Left lung (tissue), 10 donors: ENCODE measurements around the gene PPP5C. TPM values are rescaled to one million over a fixed set of nuclear protein-coding genes. Genes with fewer than 3 reads are reported as not detected.

Experiments used
- ATAC-seq: fragments of 200-7000 bp; cut with Tn5 transposase; one replicate; pipeline ENCODE4 v1.9.1; 2020; ENCODE audit warnings: moderate library complexity
- DNase-seq, 4 donors: peaks; one replicate each; pipeline ENCODE4 v3.0.0-alpha.2; 2013 to 2020
- H3K27ac ChIP-seq, 2 donors: fragments of 200-600 bp; sonication (generic) in 1 of 2; one replicate each; pipeline versions ENCODE4 v1.5.0 to v1.8.0; 2020 to 2021
- H3K27me3 ChIP-seq, 2 donors: fragments of 200-600 bp; sonication (generic) in 1 of 2; one replicate each; pipeline versions ENCODE4 v1.5.0 to v1.8.0; 2020 to 2021
- H3K36me3 ChIP-seq, 2 donors: fragments of 200-600 bp; sonication (generic) in 1 of 2; one replicate each; pipeline versions ENCODE4 v1.5.0 to v1.8.0; 2020 to 2021
- H3K4me1 ChIP-seq, 2 donors: fragments of 200-600 bp; one replicate each; pipeline ENCODE4 v1.8.0; 2021
- H3K4me3 ChIP-seq, 2 donors: fragments of 200-600 bp; sonication (generic) in 1 of 2; one replicate each; pipeline versions ENCODE4 v1.5.0 to v1.8.0; 2020 to 2021; ENCODE audit warnings: mild to moderate bottlenecking in 1 of 2
- H3K9me3 ChIP-seq, 2 donors: fragments of 200-600 bp; sonication (generic) in 1 of 2; one replicate each; pipeline versions ENCODE4 v1.5.0 to v1.8.0; 2020 to 2021
- intact Hi-C, 2 donors: fragments of 100-400 bp; cut with DNase I; formaldehyde crosslinking; loops; one replicate each; pipeline versions ENCODE4 v1.11.2 to v1.14.2; 2022
- polyA plus RNA-seq, 6 donors: library from polyadenylated mRNA; unstranded; fragments of 120-200 nt; gene quantifications; one replicate each; pipeline ENCODE4 v1.2.1, GENCODE V29; 2013; ENCODE audit not compliant: insufficient read length in 6 of 6
- total RNA-seq, 2 donors: library from RNA; stranded (reverse); fragmentation: NEBNext Ultra II Directional; extraction: Animal tissue kit (Norgen Biotek cat#: 25700); gene quantifications; one replicate each; pipeline ENCODE4 v1.2.1, GENCODE V29; 2021
- TF ChIP-seq, protein P1 (sequence below), 2 donors: fragments of 200-600 bp; sonication (generic) in 1 of 2; IDR thresholded peaks; one replicate each; pipeline versions ENCODE4 v1.5.0 to v1.8.0; 2021; ENCODE audit warnings: antibody characterized with exemption in 2 of 2
- donor health status: DM: no; HTN: yes; CAD: no.
- donor health status: DM: no; HTN: no; CAD: no.

The PPP5C gene
- total and polyA plus RNA-seq, 8 donors, result 52.6 to 114 (median 98.3) TPM

- DNase-seq (no peak), ATAC-seq (no peak)
- TF ChIP-seq, protein P1, sequence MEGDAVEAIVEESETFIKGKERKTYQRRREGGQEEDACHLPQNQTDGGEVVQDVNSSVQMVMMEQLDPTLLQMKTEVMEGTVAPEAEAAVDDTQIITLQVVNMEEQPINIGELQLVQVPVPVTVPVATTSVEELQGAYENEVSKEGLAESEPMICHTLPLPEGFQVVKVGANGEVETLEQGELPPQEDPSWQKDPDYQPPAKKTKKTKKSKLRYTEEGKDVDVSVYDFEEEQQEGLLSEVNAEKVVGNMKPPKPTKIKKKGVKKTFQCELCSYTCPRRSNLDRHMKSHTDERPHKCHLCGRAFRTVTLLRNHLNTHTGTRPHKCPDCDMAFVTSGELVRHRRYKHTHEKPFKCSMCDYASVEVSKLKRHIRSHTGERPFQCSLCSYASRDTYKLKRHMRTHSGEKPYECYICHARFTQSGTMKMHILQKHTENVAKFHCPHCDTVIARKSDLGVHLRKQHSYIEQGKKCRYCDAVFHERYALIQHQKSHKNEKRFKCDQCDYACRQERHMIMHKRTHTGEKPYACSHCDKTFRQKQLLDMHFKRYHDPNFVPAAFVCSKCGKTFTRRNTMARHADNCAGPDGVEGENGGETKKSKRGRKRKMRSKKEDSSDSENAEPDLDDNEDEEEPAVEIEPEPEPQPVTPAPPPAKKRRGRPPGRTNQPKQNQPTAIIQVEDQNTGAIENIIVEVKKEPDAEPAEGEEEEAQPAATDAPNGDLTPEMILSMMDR (IDR thresholded peaks at IDR 0.05), result no peak
- peaks cover 0 to 44% of the 10 kb centered on the region in 2 donors for H3K36me3 ChIP-seq
- intact Hi-C loops, result no loop called here
- H3K4me1 ChIP-seq, result no peaks in the 10 kb centered on the region
- H3K9me3 ChIP-seq, result no peaks in the 10 kb centered on the region
- H3K27ac ChIP-seq, result no peak overlapping the region
- no peaks in the 10 kb centered on the region for H3K27me3 ChIP-seq
- no peak overlapping the region for H3K4me3 ChIP-seq
Measured at GRCh38 chr19:46361915-46362314, 15.0 kb downstream of the PPP5C start.

GRCh38 chr19:46364359-46364758 is 17.5 kb downstream of the PPP5C start:
- no peaks in the 10 kb centered on the region for H3K9me3 ChIP-seq
- no peak overlapping the region for H3K27ac ChIP-seq
- intact Hi-C loops, result no loop called here
- no peaks in the 10 kb centered on the region for H3K4me1 ChIP-seq
- DNase-seq, result no peak
- ATAC-seq, result no peak
- no peak overlapping the region for H3K4me3 ChIP-seq
- H3K36me3 ChIP-seq, result peaks cover 0 to 51% of the 10 kb centered on the region in 2 donors
- no peaks in the 10 kb centered on the region for H3K27me3 ChIP-seq
- TF ChIP-seq, protein P1 (IDR thresholded peaks at IDR 0.05), result no peak

DNA sequence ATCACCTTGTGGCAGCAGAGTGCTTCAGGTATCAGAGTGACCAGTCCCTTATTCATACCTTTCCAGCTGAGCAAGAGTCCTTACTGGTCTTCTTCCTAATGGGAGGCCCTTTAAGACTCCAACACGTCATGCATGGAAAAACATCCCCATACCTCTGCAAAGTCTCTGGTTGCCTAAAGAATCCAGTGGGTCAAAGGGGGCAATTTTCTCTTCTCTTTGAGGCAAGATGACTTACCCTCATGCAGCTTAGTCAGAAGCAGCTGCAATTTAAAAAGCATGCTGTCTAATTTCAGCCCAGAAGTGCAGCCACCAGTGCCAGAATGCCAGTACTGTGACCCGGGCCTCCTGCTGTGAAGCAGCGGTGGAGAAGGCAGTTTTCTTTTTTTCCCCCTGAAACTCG is 18.7 kb downstream of the PPP5C start:
- intact Hi-C loops, result no loop called here
- ATAC-seq, result no peak
- TF ChIP-seq, protein P1 (IDR thresholded peaks at IDR 0.05), result no peak

DNA sequence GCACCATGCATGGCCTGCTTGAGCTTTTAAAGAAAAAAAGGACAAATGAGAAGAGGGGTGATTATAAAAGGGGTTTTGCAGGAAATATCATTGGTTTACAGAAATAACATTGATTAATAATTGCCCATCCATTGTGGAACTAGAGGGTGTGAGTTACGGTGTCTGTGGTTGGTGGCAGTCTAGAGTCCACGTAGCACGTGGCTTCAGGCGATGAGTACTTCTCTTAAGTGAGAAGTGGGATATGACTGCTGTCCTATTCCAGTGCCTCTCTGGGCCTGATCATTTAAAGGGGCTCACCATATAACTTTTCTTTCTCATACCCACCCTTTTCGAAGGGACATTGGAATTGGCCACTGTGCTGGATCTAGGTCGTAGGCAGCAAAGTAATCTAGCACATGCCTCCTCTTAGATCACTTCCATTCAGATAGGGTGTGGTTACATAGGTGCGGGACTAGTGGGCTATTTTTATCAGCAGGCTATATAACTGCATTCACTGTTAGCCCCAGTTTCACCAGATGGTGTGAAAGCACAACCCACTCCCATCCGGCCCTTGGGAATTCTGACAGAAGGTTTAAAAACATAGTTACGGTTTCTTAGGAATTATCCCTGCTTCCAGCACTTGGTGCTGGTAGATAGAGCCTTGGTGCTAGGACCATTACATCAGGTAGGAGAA is 19.9 kb downstream of the PPP5C start:
- ATAC-seq, result no peak

More for the DNA sequence above, 18.7 kb downstream of the PPP5C start:
- Histone ChIP-seq H3K36me3 (peaks cover 0 to 51% of the 10 kb centered on the region in 2 donors), H3K9me3 (no peaks in the 10 kb centered on the region), H3K4me1 (no peaks in the 10 kb centered on the region), H3K27me3 (no peaks in the 10 kb centered on the region), H3K27ac (no peak overlapping the region), H3K4me3 (no peak overlapping the region)
- DNase-seq, result no peak

DNA sequence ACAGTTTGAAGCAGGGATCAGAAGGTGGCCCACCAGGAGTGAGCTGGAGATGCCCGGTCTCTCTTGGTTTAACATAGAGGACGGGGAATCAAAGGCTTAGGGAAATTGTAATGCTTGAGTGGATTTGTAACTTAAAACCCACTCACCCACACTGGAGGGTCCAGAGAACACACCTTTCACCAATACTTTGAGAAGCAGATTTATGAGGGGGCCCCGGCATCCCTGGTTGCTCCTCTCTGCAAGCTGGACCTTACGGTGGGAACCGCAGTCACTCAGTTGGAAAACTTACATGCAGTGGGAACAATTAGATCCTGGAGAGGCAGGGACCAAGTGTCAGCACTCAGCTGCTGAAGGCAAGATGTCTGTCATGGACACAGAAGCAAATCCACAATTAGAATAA is 20.5 kb downstream of the PPP5C start:
- no peaks in the 10 kb centered on the region for H3K27me3 ChIP-seq
- no peak overlapping the region for H3K27ac ChIP-seq
- no peaks in the 10 kb centered on the region for H3K9me3 ChIP-seq
- peaks cover 0 to 51% of the 10 kb centered on the region in 2 donors for H3K36me3 ChIP-seq
- no peak overlapping the region for H3K4me3 ChIP-seq
- H3K4me1 ChIP-seq, result peaks cover 0 to 15% of the 10 kb centered on the region in 2 donors
- DNase-seq, result no peak
- TF ChIP-seq, protein P1 (IDR thresholded peaks at IDR 0.05), result no peak
- intact Hi-C loops, result no loop called here
- no peak for ATAC-seq

More for the DNA sequence above, 19.9 kb downstream of the PPP5C start:
- intact Hi-C loops, result no loop called here
- no peak for DNase-seq
- Histone ChIP-seq H3K27me3 (no peaks in the 10 kb centered on the region), H3K27ac (no peak overlapping the region), H3K9me3 (no peaks in the 10 kb centered on the region), H3K4me3 (no peak overlapping the region), H3K36me3 (peaks cover 0 to 51% of the 10 kb centered on the region in 2 donors), H3K4me1 (peaks cover 0 to 9% of the 10 kb centered on the region in 2 donors)
- TF ChIP-seq, protein P1 (IDR thresholded peaks at IDR 0.05), result no peak
